Measurements from ENCODE around the gene SLC35G1. TPM values are rescaled to one million over a fixed set of nuclear protein-coding genes. Genes with fewer than 3 reads are reported as not detected.

SLC35G1 gene
- total RNA-seq, 1 experiment from 2014 or later: 2.1 TPM

- no peak overlapping the region for H3K4me2 ChIP-seq (ENCODE audit: low read depth, low read length, poor library complexity, severe bottlenecking)
- H3K4me3 ChIP-seq (ENCODE audit: low read length): no peak overlapping the region
- no peak overlapping the region for H3K9ac ChIP-seq (ENCODE audit: low read length)
- no peak overlapping the region for H2AFZ ChIP-seq (ENCODE audit: low read length)
- H3K9me3 ChIP-seq (ENCODE audit: low read length): no peaks in the 10 kb centered on the region
- H3K9me2 ChIP-seq (replicated peaks; ENCODE audit: insufficient read depth, low read length): no peaks in the 10 kb centered on the region
- H3K36me3 ChIP-seq (ENCODE audit: insufficient read depth, low read length): no peaks in the 10 kb centered on the region
- no peaks in the 10 kb centered on the region for H4K20me1 ChIP-seq (ENCODE audit: insufficient read depth, low read depth, low read length)
- no peaks in the 10 kb centered on the region for H3K27me3 ChIP-seq (ENCODE audit: low read length)
- no peak overlapping the region for H3K27ac ChIP-seq (ENCODE audit: low read length)
- no peaks in the 10 kb centered on the region for H3K4me1 ChIP-seq (ENCODE audit: low read length)
- DNase-seq: no peak
- no peaks in the 10 kb centered on the region for H3K79me2 ChIP-seq (ENCODE audit: low read length)
Measured at GRCh38 chr10:93856349-93857145, 37.2 kb upstream of the SLC35G1 start.

- Histone ChIP-seq H3K27me3 (ENCODE audit: low read length) (no peaks in the 10 kb centered on the region), H3K36me3 (ENCODE audit: insufficient read depth, low read length) (no peaks in the 10 kb centered on the region), H3K4me2 (ENCODE audit: low read depth, low read length, poor library complexity, severe bottlenecking) (no peak overlapping the region), H3K4me3 (ENCODE audit: low read length) (no peak overlapping the region), H3K27ac (ENCODE audit: low read length) (no peak overlapping the region), H4K20me1 (ENCODE audit: insufficient read depth, low read depth, low read length) (no peaks in the 10 kb centered on the region), H3K79me2 (ENCODE audit: low read length) (no peaks in the 10 kb centered on the region), H3K9me2 (replicated peaks; ENCODE audit: insufficient read depth, low read length) (no peaks in the 10 kb centered on the region), H3K9ac (ENCODE audit: low read length) (no peak overlapping the region), H3K4me1 (ENCODE audit: low read length) (no peaks in the 10 kb centered on the region), H3K9me3 (ENCODE audit: low read length) (no peaks in the 10 kb centered on the region), H2AFZ (ENCODE audit: low read length) (no peak overlapping the region)
- DNase-seq: peak; percentile 51
Measured at GRCh38 chr10:93859049-93859655, 34.6 kb upstream of the SLC35G1 start.

GRCh38 chr10:93861825-93862224 lies 32.0 kb upstream of the SLC35G1 start:
- Histone ChIP-seq H3K27me3 (ENCODE audit: low read length) (no peaks in the 10 kb centered on the region), H3K4me3 (ENCODE audit: low read length) (no peak overlapping the region), H4K20me1 (ENCODE audit: insufficient read depth, low read depth, low read length) (no peaks in the 10 kb centered on the region)

GRCh38 chr10:93865794-93866425 lies 27.9 kb upstream of the SLC35G1 start:
- H3K27me3 ChIP-seq (ENCODE audit: low read length): no peaks in the 10 kb centered on the region
- H3K9me2 ChIP-seq (replicated peaks; ENCODE audit: insufficient read depth, low read length): no peaks in the 10 kb centered on the region
- no peak overlapping the region for H3K9ac ChIP-seq (ENCODE audit: low read length)
- H3K4me3 ChIP-seq (ENCODE audit: low read length): no peak overlapping the region
- no peak overlapping the region for H3K4me2 ChIP-seq (ENCODE audit: low read depth, low read length, poor library complexity, severe bottlenecking)
- H3K36me3 ChIP-seq (ENCODE audit: insufficient read depth, low read length): no peaks in the 10 kb centered on the region
- no peaks in the 10 kb centered on the region for H3K4me1 ChIP-seq (ENCODE audit: low read length)
- no peaks in the 10 kb centered on the region for H4K20me1 ChIP-seq (ENCODE audit: insufficient read depth, low read depth, low read length)
- no peaks in the 10 kb centered on the region for H3K9me3 ChIP-seq (ENCODE audit: low read length)
- H3K27ac ChIP-seq (ENCODE audit: low read length): no peak overlapping the region
- no peak for DNase-seq
- H3K79me2 ChIP-seq (ENCODE audit: low read length): no peaks in the 10 kb centered on the region
- no peak overlapping the region for H2AFZ ChIP-seq (ENCODE audit: low read length)

More at GRCh38 chr10:93861825-93862224, 32.0 kb upstream of the SLC35G1 start:
- H3K4me2 ChIP-seq (ENCODE audit: low read depth, low read length, poor library complexity, severe bottlenecking): no peak overlapping the region
- H3K9ac ChIP-seq (ENCODE audit: low read length): no peak overlapping the region
- no peak overlapping the region for H3K27ac ChIP-seq (ENCODE audit: low read length)
- no peak overlapping the region for H2AFZ ChIP-seq (ENCODE audit: low read length)
- no peaks in the 10 kb centered on the region for H3K4me1 ChIP-seq (ENCODE audit: low read length)
- no peaks in the 10 kb centered on the region for H3K36me3 ChIP-seq (ENCODE audit: insufficient read depth, low read length)
- no peaks in the 10 kb centered on the region for H3K9me3 ChIP-seq (ENCODE audit: low read length)
- H3K79me2 ChIP-seq (ENCODE audit: low read length): no peaks in the 10 kb centered on the region
- no peak for DNase-seq
- H3K9me2 ChIP-seq (replicated peaks; ENCODE audit: insufficient read depth, low read length): no peaks in the 10 kb centered on the region

- H3K36me3 ChIP-seq (ENCODE audit: insufficient read depth, low read length): no peaks in the 10 kb centered on the region
- H3K27me3 ChIP-seq (ENCODE audit: low read length): no peaks in the 10 kb centered on the region
- H3K9me3 ChIP-seq (ENCODE audit: low read length): no peaks in the 10 kb centered on the region
- H3K4me2 ChIP-seq (ENCODE audit: low read depth, low read length, poor library complexity, severe bottlenecking): no peak overlapping the region
- H4K20me1 ChIP-seq (ENCODE audit: insufficient read depth, low read depth, low read length): no peaks in the 10 kb centered on the region
- H2AFZ ChIP-seq (ENCODE audit: low read length): no peak overlapping the region
- no peaks in the 10 kb centered on the region for H3K9me2 ChIP-seq (replicated peaks; ENCODE audit: insufficient read depth, low read length)
- H3K4me3 ChIP-seq (ENCODE audit: low read length): no peak overlapping the region
- no peaks in the 10 kb centered on the region for H3K4me1 ChIP-seq (ENCODE audit: low read length)
- DNase-seq: no peak
- no peak overlapping the region for H3K27ac ChIP-seq (ENCODE audit: low read length)
- no peaks in the 10 kb centered on the region for H3K79me2 ChIP-seq (ENCODE audit: low read length)
- H3K9ac ChIP-seq (ENCODE audit: low read length): no peak overlapping the region
Measured at GRCh38 chr10:93867525-93867924, 26.3 kb upstream of the SLC35G1 start.

- H3K4me2 ChIP-seq (ENCODE audit: low read depth, low read length, poor library complexity, severe bottlenecking): no peak overlapping the region
- no peaks in the 10 kb centered on the region for H3K4me1 ChIP-seq (ENCODE audit: low read length)
- no peak overlapping the region for H3K27ac ChIP-seq (ENCODE audit: low read length)
- no peak overlapping the region for H3K9ac ChIP-seq (ENCODE audit: low read length)
- H3K36me3 ChIP-seq (ENCODE audit: insufficient read depth, low read length): no peaks in the 10 kb centered on the region
- no peaks in the 10 kb centered on the region for H3K79me2 ChIP-seq (ENCODE audit: low read length)
- no peaks in the 10 kb centered on the region for H3K27me3 ChIP-seq (ENCODE audit: low read length)
- H4K20me1 ChIP-seq (ENCODE audit: insufficient read depth, low read depth, low read length): no peaks in the 10 kb centered on the region
- no peak for DNase-seq
- no peaks in the 10 kb centered on the region for H3K9me2 ChIP-seq (replicated peaks; ENCODE audit: insufficient read depth, low read length)
- H3K4me3 ChIP-seq (ENCODE audit: low read length): no peak overlapping the region
- H3K9me3 ChIP-seq (ENCODE audit: low read length): no peaks in the 10 kb centered on the region
- no peak overlapping the region for H2AFZ ChIP-seq (ENCODE audit: low read length)
Measured at GRCh38 chr10:93871671-93872204, 22.0 kb upstream of the SLC35G1 start.

- no peak for DNase-seq
- Histone ChIP-seq H3K36me3 (ENCODE audit: insufficient read depth, low read length) (no peaks in the 10 kb centered on the region), H4K20me1 (ENCODE audit: insufficient read depth, low read depth, low read length) (no peaks in the 10 kb centered on the region), H2AFZ (ENCODE audit: low read length) (no peak overlapping the region), H3K9me2 (replicated peaks; ENCODE audit: insufficient read depth, low read length) (no peaks in the 10 kb centered on the region), H3K4me2 (ENCODE audit: low read depth, low read length, poor library complexity, severe bottlenecking) (no peak overlapping the region), H3K9me3 (ENCODE audit: low read length) (no peaks in the 10 kb centered on the region), H3K79me2 (ENCODE audit: low read length) (no peaks in the 10 kb centered on the region), H3K27me3 (ENCODE audit: low read length) (no peaks in the 10 kb centered on the region), H3K4me1 (ENCODE audit: low read length) (no peaks in the 10 kb centered on the region), H3K9ac (ENCODE audit: low read length) (no peak overlapping the region), H3K4me3 (ENCODE audit: low read length) (no peak overlapping the region), H3K27ac (ENCODE audit: low read length) (no peak overlapping the region)
Measured at GRCh38 chr10:93872375-93873158, 21.2 kb upstream of the SLC35G1 start.
